Coronary artery (tissue), 2 donors: ENCODE data around the gene NUDT15.
"Not testable (repeated sequence)": the region's sequence is repeated elsewhere in the genome, so short reads cannot be mapped to it uniquely, and the experiment has no call there.

Experiments
- DNase-seq: peaks from one replicate; pipeline ENCODE4 v3.0.0-alpha.2; 2017; ENCODE audit warnings: low spot score
- H3K27ac ChIP-seq, 2 donors: fragments of 200-600 bp; sonication (generic); one replicate each; pipeline ENCODE4 v1.5.1; 2016 to 2019
- H3K4me3 ChIP-seq: fragments of 200-600 bp; sonication (generic); 2 replicates; pipeline ENCODE4 v1.5.1; 2016; ENCODE audit warnings: mild to moderate bottlenecking, moderate library complexity
- TF ChIP-seq, protein P1 (sequence below): fragments of 200-600 bp; sonication (generic); IDR thresholded peaks from one replicate; pipeline ENCODE4 v1.5.1; 2019; ENCODE audit warnings: antibody characterized with exemption

NUDT15 gene

DNA sequence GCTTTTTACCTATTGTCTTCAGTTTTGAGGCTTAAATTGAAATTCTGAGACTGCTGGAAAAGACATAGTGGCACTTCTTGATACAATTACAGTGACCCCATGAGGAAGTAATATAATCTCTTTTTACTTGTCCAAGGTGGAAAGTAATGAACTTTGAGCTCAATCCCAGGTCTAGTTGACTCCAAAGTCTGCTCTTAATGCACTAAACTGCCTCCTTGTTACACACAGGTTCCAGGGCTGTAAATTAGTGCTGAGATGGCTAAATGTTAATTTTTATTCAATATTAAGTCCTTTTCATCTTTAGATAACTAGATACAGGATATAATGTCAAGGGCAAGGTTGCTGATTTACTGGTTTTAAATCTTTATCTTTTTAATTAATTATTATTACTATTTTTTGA is 2.5 kb downstream of the NUDT15 start:
- no peak overlapping the region for H3K27ac ChIP-seq
- TF ChIP-seq, protein P1, sequence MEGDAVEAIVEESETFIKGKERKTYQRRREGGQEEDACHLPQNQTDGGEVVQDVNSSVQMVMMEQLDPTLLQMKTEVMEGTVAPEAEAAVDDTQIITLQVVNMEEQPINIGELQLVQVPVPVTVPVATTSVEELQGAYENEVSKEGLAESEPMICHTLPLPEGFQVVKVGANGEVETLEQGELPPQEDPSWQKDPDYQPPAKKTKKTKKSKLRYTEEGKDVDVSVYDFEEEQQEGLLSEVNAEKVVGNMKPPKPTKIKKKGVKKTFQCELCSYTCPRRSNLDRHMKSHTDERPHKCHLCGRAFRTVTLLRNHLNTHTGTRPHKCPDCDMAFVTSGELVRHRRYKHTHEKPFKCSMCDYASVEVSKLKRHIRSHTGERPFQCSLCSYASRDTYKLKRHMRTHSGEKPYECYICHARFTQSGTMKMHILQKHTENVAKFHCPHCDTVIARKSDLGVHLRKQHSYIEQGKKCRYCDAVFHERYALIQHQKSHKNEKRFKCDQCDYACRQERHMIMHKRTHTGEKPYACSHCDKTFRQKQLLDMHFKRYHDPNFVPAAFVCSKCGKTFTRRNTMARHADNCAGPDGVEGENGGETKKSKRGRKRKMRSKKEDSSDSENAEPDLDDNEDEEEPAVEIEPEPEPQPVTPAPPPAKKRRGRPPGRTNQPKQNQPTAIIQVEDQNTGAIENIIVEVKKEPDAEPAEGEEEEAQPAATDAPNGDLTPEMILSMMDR: no peak
- no peak for DNase-seq
- no peak overlapping the region for H3K4me3 ChIP-seq

DNA sequence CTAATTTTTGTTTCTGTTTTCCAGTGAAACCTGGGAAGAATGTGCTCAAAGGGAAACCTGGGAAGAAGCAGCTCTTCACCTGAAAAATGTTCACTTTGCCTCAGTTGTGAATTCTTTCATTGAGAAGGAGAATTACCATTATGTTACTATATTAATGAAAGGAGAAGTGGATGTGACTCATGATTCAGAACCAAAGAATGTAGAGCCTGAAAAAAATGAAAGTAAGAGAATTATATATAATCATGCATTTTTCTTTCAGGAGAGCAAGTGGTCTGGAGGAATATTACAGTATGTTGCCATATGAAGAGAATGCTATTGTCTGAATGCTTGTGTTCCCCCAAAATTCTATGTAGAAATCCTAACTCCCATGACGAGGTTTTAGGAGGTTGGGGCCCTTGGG is 3.4 kb downstream of the NUDT15 start:
- H3K4me3 ChIP-seq: no peak overlapping the region
- DNase-seq: no peak
- TF ChIP-seq, protein P1: no peak
- no peak overlapping the region for H3K27ac ChIP-seq

DNA sequence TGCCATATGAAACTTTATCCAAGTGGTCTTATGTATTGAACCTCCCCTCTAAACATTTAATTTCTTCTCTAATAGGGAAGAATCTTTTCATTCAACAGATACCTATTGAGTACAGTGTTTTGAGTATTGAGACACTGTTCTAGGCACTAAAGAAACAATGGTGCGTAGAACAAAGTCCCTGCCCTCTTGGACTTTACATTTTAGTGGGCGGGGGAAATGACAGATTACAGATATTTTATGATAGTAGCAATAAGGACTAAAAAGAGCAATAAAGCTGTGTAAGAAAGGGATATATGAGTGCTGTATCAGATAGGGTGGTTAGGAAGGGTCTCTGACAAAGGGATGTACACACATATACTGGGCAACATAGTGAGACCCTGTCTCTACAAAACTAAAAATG is 5.4 kb downstream of the NUDT15 start:
- Histone ChIP-seq H3K27ac (no peak overlapping the region), H3K4me3 (no peak overlapping the region)
- no peak for DNase-seq
- TF ChIP-seq, protein P1: no peak

DNA sequence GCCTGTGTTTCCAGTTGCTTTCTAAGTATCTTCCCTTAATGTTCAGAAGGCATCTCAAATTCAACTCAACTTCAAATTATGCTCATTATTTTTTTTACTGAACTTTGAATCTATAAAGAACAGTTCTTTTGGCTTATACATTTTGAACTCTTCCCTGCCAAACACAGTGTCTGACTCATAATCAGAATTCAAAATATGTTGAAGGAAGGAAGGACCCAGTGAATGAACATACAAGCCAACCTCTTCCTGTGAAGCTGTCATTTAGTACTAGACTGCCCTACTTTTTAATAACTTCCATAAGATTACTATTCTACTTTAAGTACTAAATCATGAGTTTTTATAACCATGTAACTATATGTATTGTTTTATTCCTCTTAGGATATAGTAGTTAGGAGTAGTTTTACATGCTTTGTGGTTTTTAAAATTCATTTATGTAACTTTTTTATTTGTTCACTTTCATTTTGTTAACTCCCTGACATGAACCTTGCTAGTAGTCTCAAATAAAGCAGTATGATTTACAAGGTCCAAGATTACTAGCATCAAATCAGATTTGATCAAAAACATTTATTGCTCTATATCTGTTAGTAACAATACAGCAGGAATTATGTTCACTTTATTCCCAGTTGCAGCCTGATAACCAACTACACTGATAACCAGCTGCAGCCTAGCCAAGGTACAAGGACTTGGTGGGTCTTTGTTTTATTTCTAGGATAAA is 6.4 kb downstream of the NUDT15 start:
- no peak for DNase-seq
- TF ChIP-seq, protein P1: no peak
- no peak overlapping the region for H3K27ac ChIP-seq
- no peak overlapping the region for H3K4me3 ChIP-seq

DNA sequence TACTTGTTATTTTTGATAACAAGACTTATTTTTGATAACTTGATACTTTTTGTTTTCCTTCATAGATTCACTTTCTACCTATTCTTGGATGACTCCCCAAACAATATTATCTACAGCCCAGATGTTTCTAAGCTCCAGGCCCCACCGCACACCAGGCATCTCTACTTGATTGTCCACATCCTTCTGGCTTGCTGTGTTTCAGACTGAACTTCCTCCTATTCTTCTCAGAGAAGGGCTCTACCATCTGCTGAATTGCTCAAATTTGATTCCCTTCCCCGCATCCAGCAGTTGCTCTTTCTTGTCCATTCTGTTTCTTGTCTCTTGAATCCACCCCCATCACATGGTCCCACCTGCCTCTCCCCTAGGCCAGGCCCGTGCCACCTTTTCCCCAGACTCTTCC is 13.0 kb downstream of the NUDT15 start:
- DNase-seq: no peak
- H3K27ac ChIP-seq: no peak overlapping the region
- TF ChIP-seq, protein P1: no peak

DNA sequence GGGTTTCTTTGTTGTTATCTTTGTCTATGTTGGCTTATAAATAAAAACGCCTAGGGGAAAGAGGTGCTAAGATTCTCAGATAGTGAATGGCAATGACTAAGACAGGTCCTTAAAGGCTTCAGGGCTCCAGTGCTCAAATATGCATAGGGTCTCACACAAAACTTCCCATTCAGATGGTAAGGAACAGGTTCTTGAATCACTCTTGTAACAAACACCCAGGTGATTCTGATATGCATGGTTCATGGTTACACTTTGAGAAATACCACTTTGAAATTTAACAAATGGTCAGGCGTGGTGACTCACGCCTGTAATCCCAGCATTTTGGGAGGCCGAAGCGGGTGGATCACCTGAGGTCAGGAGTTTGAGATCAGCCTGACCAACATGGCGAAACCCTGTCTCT is 17.1 kb downstream of the NUDT15 start:
- Histone ChIP-seq H3K27ac (no peak overlapping the region), H3K4me3 (no peak overlapping the region)
- TF ChIP-seq, protein P1: no peak
- no peak for DNase-seq

More for the DNA sequence above, 13.0 kb downstream of the NUDT15 start:
- no peak overlapping the region for H3K4me3 ChIP-seq

DNA sequence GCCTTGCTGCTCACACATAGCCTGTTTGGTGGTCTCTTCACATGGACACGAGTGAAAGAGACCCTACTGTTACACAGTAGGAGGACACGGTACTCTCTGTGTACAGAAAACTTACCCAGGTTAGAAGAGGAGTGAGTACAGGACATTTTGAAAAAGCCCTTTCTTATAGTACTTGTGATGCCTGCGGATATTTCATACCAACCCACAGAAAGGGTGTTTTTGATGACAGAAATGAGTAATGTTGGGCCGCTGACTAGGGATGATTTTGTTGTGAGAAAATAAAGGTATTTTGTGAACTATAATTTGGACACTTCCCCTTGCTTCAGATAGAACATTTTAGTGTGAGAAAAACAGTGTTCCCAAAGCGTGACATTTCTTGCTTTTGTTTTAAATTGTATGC is 18.2 kb downstream of the NUDT15 start:
- Histone ChIP-seq H3K4me3 (no peak overlapping the region), H3K27ac (no peak overlapping the region)
- TF ChIP-seq, protein P1: no peak
- DNase-seq: no peak

DNA sequence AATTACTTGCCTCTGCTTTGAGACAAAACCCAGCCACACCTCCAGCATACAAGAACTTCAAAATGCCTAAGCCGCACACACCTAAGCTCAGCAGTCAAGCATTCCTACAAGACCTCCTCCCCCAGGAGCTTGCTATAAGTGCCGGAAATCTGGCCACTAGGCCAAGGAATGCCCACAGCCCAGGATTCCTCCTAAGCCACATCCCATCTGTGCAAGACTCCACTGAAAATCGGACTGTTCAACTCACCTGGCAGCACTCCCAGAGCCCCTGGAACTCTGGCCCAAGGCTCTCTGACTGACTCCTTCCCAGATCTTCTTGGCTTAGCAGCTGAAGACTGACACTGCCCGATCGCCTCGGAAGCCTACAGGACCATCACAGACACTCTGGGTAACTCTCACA is 21.0 kb downstream of the NUDT15 start:
- not testable (repeated sequence) for H3K27ac ChIP-seq, H3K4me3 ChIP-seq, DNase-seq

DNA sequence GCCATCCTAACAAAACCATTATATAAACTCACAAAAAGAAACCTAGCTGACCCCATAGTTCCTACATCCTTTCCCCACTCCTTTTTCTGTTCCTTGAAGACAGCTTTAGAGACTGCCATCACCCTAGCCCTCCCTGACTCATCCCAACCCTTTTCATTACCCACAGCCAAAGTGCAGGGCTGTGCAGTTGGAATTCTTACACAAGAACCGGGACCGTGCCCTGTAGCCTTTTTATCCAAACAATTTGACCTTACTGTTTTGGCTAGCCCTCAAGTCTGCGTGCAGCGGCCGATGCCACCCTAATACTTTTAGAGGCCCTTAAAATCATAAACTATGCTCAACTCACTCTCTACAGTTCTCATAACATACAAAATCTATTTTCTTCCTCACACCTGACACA is 22.4 kb downstream of the NUDT15 start:
- not testable (repeated sequence) for H3K27ac ChIP-seq, DNase-seq, H3K4me3 ChIP-seq
